Keratinocyte (primary cell): ENCODE measurements around the gene PEX5L. TPM values are rescaled to one million over a fixed set of nuclear protein-coding genes. Genes with fewer than 3 reads are reported as not detected.

Experiments
- DNase-seq: peaks from one replicate; pipeline ENCODE4 v3.0.0-alpha.2; 2011; ENCODE audit warnings: low read depth, missing footprints, low spot score
- FAIRE-seq: peaks from 2 replicates; lab custom pipeline; 2011; peaks lifted over from hg19 to GRCh38; lab: Jason Lieb, UNC
- H2AFZ ChIP-seq: 2 replicates; pipeline ENCODE4 v1.6.0; 2012; ENCODE audit warnings: low read length, control low read depth, inconsistent platforms; ENCODE audit not compliant: control insufficient read depth
- H3K27ac ChIP-seq: 2 replicates; pipeline ENCODE4 v1.5.1; 2011; ENCODE audit warnings: low read length; ENCODE audit not compliant: control insufficient read depth, insufficient read depth
- H3K27me3 ChIP-seq: 3 replicates; pipeline ENCODE4 v1.6.0; 2011; ENCODE audit warnings: low read length; ENCODE audit not compliant: control insufficient read depth, insufficient read depth; ENCODE audit errors: extremely low read depth
- H3K36me3 ChIP-seq, 2 experiments: 2 replicates in 1 of 2; 3 replicates in 1 of 2; pipeline ENCODE4 v1.5.1; 2011; ENCODE audit warnings: low read length in 2 of 2, mild to moderate bottlenecking in 1 of 2; ENCODE audit not compliant: control insufficient read depth in 2 of 2, insufficient read depth in 2 of 2; ENCODE audit errors: extremely low read depth in 1 of 2
- H3K4me1 ChIP-seq: 3 replicates; pipeline ENCODE4 v1.5.1; 2011; ENCODE audit warnings: low read length; ENCODE audit not compliant: control insufficient read depth, insufficient read depth; ENCODE audit errors: extremely low read depth
- H3K4me2 ChIP-seq: 3 replicates; pipeline ENCODE4 v1.6.0; 2011; ENCODE audit warnings: low read depth, low read length; ENCODE audit not compliant: control insufficient read depth, insufficient read depth; ENCODE audit errors: extremely low read depth
- H3K4me3 ChIP-seq, 3 experiments: fragments of 200-600 bp in 1 of 3; sonication (generic) in 1 of 3; 2 replicates in 2 of 3; 3 replicates in 1 of 3; pipeline ENCODE4 v1.5.1; 2011 to 2016; ENCODE audit warnings: low read length in 3 of 3, mild to moderate bottlenecking in 3 of 3, control low read depth in 2 of 3, inconsistent platforms in 1 of 3, low read depth in 1 of 3, mixed read lengths in 1 of 3, mixed run types in 1 of 3, moderate library complexity in 1 of 3; ENCODE audit not compliant: control insufficient read depth in 2 of 3, insufficient read depth in 2 of 3; ENCODE audit errors: extremely low read depth in 1 of 3
- H3K79me2 ChIP-seq: 2 replicates; pipeline ENCODE4 v1.6.0; 2012; ENCODE audit warnings: low read length; ENCODE audit not compliant: control insufficient read depth, insufficient read depth
- H3K9ac ChIP-seq: 3 replicates; pipeline ENCODE4 v1.6.0; 2011; ENCODE audit warnings: low read length; ENCODE audit not compliant: control insufficient read depth, insufficient read depth; ENCODE audit errors: extremely low read depth
- H3K9me1 ChIP-seq: 3 replicates; pipeline ENCODE4 v1.6.0; 2011; ENCODE audit warnings: low read length; ENCODE audit not compliant: control insufficient read depth, insufficient read depth; ENCODE audit errors: extremely low read depth
- H3K9me3 ChIP-seq: 2 replicates; pipeline ENCODE4 v1.5.1; 2012; ENCODE audit warnings: low read depth, low read length; ENCODE audit not compliant: control insufficient read depth
- H4K20me1 ChIP-seq: 3 replicates; pipeline ENCODE4 v1.6.0; 2011; ENCODE audit warnings: low read length; ENCODE audit not compliant: control insufficient read depth, insufficient read depth; ENCODE audit errors: extremely low read depth
- EZH2 ChIP-seq: IDR thresholded peaks from one replicate; pipeline ENCODE4 v1.6.1; 2012; ENCODE audit warnings: inconsistent platforms, mild to moderate bottlenecking, low read length, moderate library complexity
- dilution Hi-C: fragments of 300-500 bp; cut with MboI; formaldehyde crosslinking; loops from one replicate; pipeline ENCODE4 v1.7.0; 2020; ENCODE audit warnings: low sequenced_read_pairs; ENCODE audit not compliant: extremely low pct_ligation_motif_present
- polyA plus RNA-seq, 5 experiments: library from polyadenylated mRNA; depleted of rRNA in 3 of 5; stranded (reverse) in 3 of 5; stranded (forward) in 1 of 5; unstranded in 1 of 5; fragments of >200 nt; gene quantifications; 1 replicate in 1 of 5; 2 replicates in 3 of 5; 3 replicates in 1 of 5; pipeline versions ENCODE4 v1.2.1 to v1.2.3, GENCODE V29; 2011 to 2012; ENCODE audit warnings: missing spikeins in 2 of 5, low read depth in 1 of 5, low replicate concordance in 1 of 5
- TF ChIP-seq, protein P1 (sequence below), 3 experiments: IDR thresholded peaks in 1 of 3; conservative IDR thresholded peaks in 1 of 3; optimal IDR thresholded peaks in 1 of 3; 2 replicates in 2 of 3; 3 replicates in 1 of 3; pipeline versions ENCODE3 to v1.5.1; 2011; ENCODE audit warnings: low read length in 3 of 3, mild to moderate bottlenecking in 3 of 3, moderate library complexity in 2 of 3, control low read depth in 1 of 3, inconsistent platforms in 1 of 3; ENCODE audit not compliant: insufficient read depth in 2 of 3; ENCODE audit errors: extremely low read depth in 1 of 3

Gene PEX5L
- polyA plus RNA-seq, 1 donor (not counting 4 experiments of a cell fraction or from before 2014, with no cell fraction given), result 0.92 TPM

DNA sequence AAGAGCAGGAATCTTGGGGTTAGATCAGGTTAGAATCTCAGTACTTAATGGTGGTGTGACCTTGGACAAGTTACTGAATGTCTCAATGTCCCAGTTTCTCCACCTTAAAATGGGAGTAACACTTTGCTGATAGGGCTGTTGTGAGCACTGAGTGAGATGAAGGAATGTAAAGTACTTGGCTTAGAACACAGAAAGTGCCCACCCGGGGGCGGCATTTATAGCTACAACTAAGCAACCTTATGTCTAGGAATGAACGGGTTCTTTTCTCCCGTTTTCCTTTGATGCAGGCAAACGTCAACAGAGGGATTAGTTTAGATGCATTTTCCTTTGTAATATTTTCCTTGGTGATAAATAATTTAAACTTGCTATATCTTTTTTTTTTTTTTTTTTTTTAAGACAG, 207.3 kb downstream of the PEX5L start:
- Histone ChIP-seq H3K27ac (no peak overlapping the region), H3K79me2 (no peaks in the 10 kb centered on the region), H3K9me1 (no peaks in the 10 kb centered on the region), H3K9me3 (no peaks in the 10 kb centered on the region), H3K9ac (no peak overlapping the region), H2AFZ (no peak overlapping the region), H3K4me2 (no peak overlapping the region), H3K4me1 (no peaks in the 10 kb centered on the region), H3K27me3 (no peaks in the 10 kb centered on the region), H4K20me1 (no peaks in the 10 kb centered on the region), H3K4me3 (no peak overlapping the region), H3K36me3 (no peaks in the 10 kb centered on the region)
- dilution Hi-C loops, result no loop called here
- DNase-seq (no peak), FAIRE-seq (no peak)
- no peak for TF ChIP-seq EZH2
- TF ChIP-seq, protein P1, sequence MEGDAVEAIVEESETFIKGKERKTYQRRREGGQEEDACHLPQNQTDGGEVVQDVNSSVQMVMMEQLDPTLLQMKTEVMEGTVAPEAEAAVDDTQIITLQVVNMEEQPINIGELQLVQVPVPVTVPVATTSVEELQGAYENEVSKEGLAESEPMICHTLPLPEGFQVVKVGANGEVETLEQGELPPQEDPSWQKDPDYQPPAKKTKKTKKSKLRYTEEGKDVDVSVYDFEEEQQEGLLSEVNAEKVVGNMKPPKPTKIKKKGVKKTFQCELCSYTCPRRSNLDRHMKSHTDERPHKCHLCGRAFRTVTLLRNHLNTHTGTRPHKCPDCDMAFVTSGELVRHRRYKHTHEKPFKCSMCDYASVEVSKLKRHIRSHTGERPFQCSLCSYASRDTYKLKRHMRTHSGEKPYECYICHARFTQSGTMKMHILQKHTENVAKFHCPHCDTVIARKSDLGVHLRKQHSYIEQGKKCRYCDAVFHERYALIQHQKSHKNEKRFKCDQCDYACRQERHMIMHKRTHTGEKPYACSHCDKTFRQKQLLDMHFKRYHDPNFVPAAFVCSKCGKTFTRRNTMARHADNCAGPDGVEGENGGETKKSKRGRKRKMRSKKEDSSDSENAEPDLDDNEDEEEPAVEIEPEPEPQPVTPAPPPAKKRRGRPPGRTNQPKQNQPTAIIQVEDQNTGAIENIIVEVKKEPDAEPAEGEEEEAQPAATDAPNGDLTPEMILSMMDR (optimal IDR thresholded peaks at IDR 0.05 in 1 of 3, IDR thresholded peaks at IDR 0.05 in 1 of 3, conservative IDR thresholded peaks at IDR 0.05 in 1 of 3; ENCODE audit: extremely low read depth in 1 of 3, insufficient read depth in 2 of 3, low read length in 3 of 3), result no peak

DNA sequence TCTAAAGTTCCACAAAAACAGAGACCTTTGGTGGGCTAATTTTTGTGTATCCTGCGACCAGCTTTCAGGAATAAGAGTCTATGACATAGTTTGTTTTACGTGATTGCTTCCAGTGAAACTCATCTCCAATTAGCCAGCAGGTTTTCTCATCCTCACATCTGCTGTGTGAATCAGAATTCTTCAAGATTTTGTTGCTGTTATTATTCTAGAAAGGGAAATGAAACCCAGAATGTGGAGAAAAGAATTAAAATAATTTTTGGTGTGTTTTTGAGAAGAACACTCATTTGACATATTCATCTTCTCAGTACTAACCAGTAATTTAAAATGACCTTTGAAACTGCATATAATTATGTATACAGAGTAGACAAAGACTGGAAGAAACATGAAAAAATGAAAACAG, 208.0 kb downstream of the PEX5L start:
- FAIRE-seq (no peak), DNase-seq (no peak)
- H3K9ac ChIP-seq, result no peak overlapping the region
- H3K9me3 ChIP-seq, result no peaks in the 10 kb centered on the region
- no peak overlapping the region for H2AFZ ChIP-seq
- no peak overlapping the region for H3K4me2 ChIP-seq
- H3K9me1 ChIP-seq, result no peaks in the 10 kb centered on the region
- H3K4me3 ChIP-seq, result no peak overlapping the region
- H3K79me2 ChIP-seq, result no peaks in the 10 kb centered on the region
- H4K20me1 ChIP-seq, result no peaks in the 10 kb centered on the region
- H3K4me1 ChIP-seq, result no peaks in the 10 kb centered on the region
- H3K27me3 ChIP-seq, result no peaks in the 10 kb centered on the region
- TF ChIP-seq, protein P1 (optimal IDR thresholded peaks at IDR 0.05 in 1 of 3, IDR thresholded peaks at IDR 0.05 in 1 of 3, conservative IDR thresholded peaks at IDR 0.05 in 1 of 3; ENCODE audit: extremely low read depth in 1 of 3, insufficient read depth in 2 of 3, low read length in 3 of 3), result no peak
- no peak for TF ChIP-seq EZH2
- H3K27ac ChIP-seq, result no peak overlapping the region
- H3K36me3 ChIP-seq, result no peaks in the 10 kb centered on the region
- dilution Hi-C loops, result no loop called here
